Erythroblast (primary cell): ENCODE measurements around the gene ZNF853.
A peak's percentile ranks its signal among the peaks of the same experiment; 100 is the strongest.

Experiments used
- GATA1 ChIP-seq: IDR thresholded peaks from 2 replicates; pipeline ENCODE4 v1.6.1; 2011; ENCODE audit warnings: low read depth, mild to moderate bottlenecking, control low read depth, low read length, moderate library complexity
- POLR2A ChIP-seq: IDR thresholded peaks from 2 replicates; pipeline ENCODE4 v1.6.1; 2011; ENCODE audit warnings: mild to moderate bottlenecking, low read length

DNA sequence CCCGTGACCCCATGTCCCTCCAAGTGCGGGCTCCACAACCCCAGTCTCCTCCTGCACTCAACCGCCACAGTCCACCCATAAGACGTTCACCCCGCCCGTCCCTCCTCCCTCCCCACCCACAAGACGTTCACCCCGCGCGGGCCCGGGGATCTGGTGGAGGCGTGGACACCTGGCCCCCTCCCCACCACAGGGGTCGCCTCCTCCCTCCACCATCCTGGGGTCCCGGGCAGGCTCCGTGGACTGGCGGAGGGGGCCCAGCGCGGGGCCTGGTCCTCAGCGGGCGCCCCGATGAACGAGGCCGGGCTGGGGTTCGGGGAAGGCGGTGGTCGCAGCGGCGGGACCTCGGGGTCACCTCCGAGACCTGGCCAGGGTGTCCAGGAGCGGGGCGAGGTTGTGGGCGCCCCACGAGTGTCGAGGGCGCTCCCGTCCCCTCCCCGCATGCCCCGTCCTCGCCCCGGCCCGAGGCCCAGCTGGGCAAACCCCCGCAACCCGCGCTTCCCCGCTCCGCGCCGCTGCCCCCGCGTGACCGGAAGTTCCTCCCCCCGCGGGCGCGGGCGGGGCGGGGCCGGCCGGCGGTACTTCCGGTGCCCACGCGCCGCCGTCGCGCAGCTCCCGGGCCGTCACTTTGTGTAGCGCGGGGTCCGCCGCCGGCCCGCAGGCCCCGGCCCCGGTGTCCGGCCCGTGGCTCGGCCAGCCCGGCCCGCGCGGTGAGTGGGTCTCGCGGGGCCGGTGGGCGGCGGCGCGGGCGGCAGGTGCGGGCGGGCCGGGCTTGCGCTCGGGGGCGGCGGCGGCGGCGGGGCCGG lies 21.5 kb downstream of the ZNF853 start, which contains the start of gene ZNF316:
- peak; percentile 27 for TF ChIP-seq POLR2A
- TF ChIP-seq GATA1: no peak
